Measurements from ENCODE around the gene FAAP20. TPM values are rescaled to one million over a fixed set of nuclear protein-coding genes. Genes with fewer than 3 reads are reported as not detected.

The FAAP20 gene
- total RNA-seq (2022; extraction: Qiagen RNA extraction; ENCODE audit: low read depth): 39.2 to 65.1 TPM (median 59.7 TPM) in 5 replicates

GRCh38 chr1:2194319-2194897, at the start of gene FAAP20:
FAAP20 (minus strand) TSS chr1:2194772; CDS start chr1:2194749, 23 bp downstream.

GRCh38 chr1:2228157-2228594, 33.6 kb upstream of the FAAP20 start, which contains the start of gene SKI:
SKI (plus strand) TSS chr1:2228319; CDS start chr1:2228767, 448 bp downstream.

Other genes starting within 250 kb of the FAAP20 start
- gene CFAP74, start 191.0 kb downstream of the FAAP20 start, total RNA-seq (2022; extraction: Qiagen RNA extraction; ENCODE audit: low read depth): 0.05 TPM in 1 of 5 replicates, not detected in the others
- gene GABRD, start 175.4 kb downstream of the FAAP20 start, total RNA-seq (2022; extraction: Qiagen RNA extraction; ENCODE audit: low read depth): 0.23 to 1.1 TPM (median 0.63 TPM) in 5 replicates
- 8.5 to 9.6 TPM (median 9.5 TPM) in 5 replicates for gene PRKCZ, start 144.4 kb downstream of the FAAP20 start, total RNA-seq (2022; extraction: Qiagen RNA extraction; ENCODE audit: low read depth)
- gene SKI, start 33.5 kb upstream of the FAAP20 start, total RNA-seq (2022; extraction: Qiagen RNA extraction; ENCODE audit: low read depth): 22.2 to 28.1 TPM (median 26.1 TPM) in 5 replicates
- 5.8 to 6.4 TPM (median 6.2 TPM) in 5 replicates for gene MORN1, start 196.8 kb upstream of the FAAP20 start, total RNA-seq (2022; extraction: Qiagen RNA extraction; ENCODE audit: low read depth)
- gene RER1, start 197.1 kb upstream of the FAAP20 start, total RNA-seq (2022; extraction: Qiagen RNA extraction; ENCODE audit: low read depth): 90.3 to 142 TPM (median 127 TPM) in 5 replicates
- gene PEX10, start 217.8 kb upstream of the FAAP20 start, total RNA-seq (2022; extraction: Qiagen RNA extraction; ENCODE audit: low read depth): 21.6 to 24.1 TPM (median 23.7 TPM) in 5 replicates

All from A549 treated with GW870086 at 1 μM for 4 hours (cell line).